Measurements from ENCODE around the gene ANKRD11.

- TF ChIP-seq EZH2phosphoT487 (conservative IDR thresholded peaks at IDR 0.05; ENCODE audit: low read length) (no peak), CTCF (IDR thresholded peaks at IDR 0.05; ENCODE audit: insufficient read depth, low read length, poor library complexity, severe bottlenecking) (no peak)
Measured at GRCh38 chr16:89473136-89473712, 17.1 kb downstream of the ANKRD11 start.

Data from SU-DHL-6 (cell line).